CD4-positive, alpha-beta T cell (primary cell): ENCODE data around the gene ZNF385B. TPM values are rescaled to one million over a fixed set of nuclear protein-coding genes. Genes with fewer than 3 reads are reported as not detected.

Source experiments
- ATAC-seq: fragments of 200-7000 bp; cut with Tn5 transposase; one replicate; pipeline ENCODE4 v1.10.0; 2022; ENCODE audit warnings: mild to moderate bottlenecking; ENCODE audit not compliant: poor library complexity
- CTCF ChIA-PET: fragments of 350-600 bp; sonication (Branson Sonifier 250); formaldehyde crosslinking; loops from one replicate; lab custom pipeline; 2021; ENCODE audit warnings: antibody characterized with exemption, inconsistent platforms; lab: Charles Lee
- POLR2A ChIA-PET: fragments of 350-600 bp; sonication (Branson Sonifier 250); formaldehyde crosslinking; loops from one replicate; lab custom pipeline; 2021; ENCODE audit warnings: antibody characterized with exemption, inconsistent platforms; lab: Charles Lee
- DNase-seq, 14 experiments: peaks; one replicate each; pipeline ENCODE4 v3.0.0-alpha.2; 2013 to 2020; ENCODE audit warnings: mixed read lengths in 2 of 14
- H3K27ac ChIP-seq, 2 donors: one replicate each; pipeline versions ENCODE4 v1.5.1 to v1.7.0; 2013; ENCODE audit warnings: low read length in 2 of 2, low read depth in 1 of 2, mild to moderate bottlenecking in 1 of 2
- H3K27me3 ChIP-seq, 2 experiments: 1 replicate in 1 of 2; 2 replicates in 1 of 2; pipeline versions ENCODE4 v1.6.1 to v1.7.0; 2013; ENCODE audit warnings: low read length in 2 of 2, control low read depth in 1 of 2, mild to moderate bottlenecking in 1 of 2, moderate library complexity in 1 of 2; ENCODE audit not compliant: insufficient read depth in 2 of 2, control insufficient read depth in 1 of 2
- H3K36me3 ChIP-seq: one replicate; pipeline ENCODE4 v1.6.1; 2013; ENCODE audit warnings: low read length, control low read depth; ENCODE audit not compliant: insufficient read depth
- H3K4me1 ChIP-seq: one replicate; pipeline ENCODE4 v1.6.1; 2013; ENCODE audit warnings: low read length, control low read depth; ENCODE audit not compliant: insufficient read depth
- H3K4me3 ChIP-seq: one replicate; pipeline ENCODE4 v1.5.1; 2013; ENCODE audit warnings: mild to moderate bottlenecking, low read length, moderate library complexity
- H3K9me3 ChIP-seq, 2 experiments: 1 replicate in 1 of 2; 2 replicates in 1 of 2; pipeline versions ENCODE4 v1.6.1 to v1.7.0; 2013; ENCODE audit warnings: low read length in 2 of 2, mild to moderate bottlenecking in 2 of 2, control low read depth in 1 of 2, moderate library complexity in 1 of 2; ENCODE audit not compliant: control insufficient read depth in 1 of 2, insufficient read depth in 1 of 2
- H3K27ac Mint-ChIP-seq: one replicate; pipeline ENCODE4 v1.8.0; 2020; ENCODE audit warnings: mixed read lengths
- H3K27me3 Mint-ChIP-seq: one replicate; pipeline ENCODE4 v1.8.0; 2021; ENCODE audit warnings: mixed read lengths
- H3K36me3 Mint-ChIP-seq: one replicate; pipeline ENCODE4 v1.8.0; 2021; ENCODE audit warnings: low read depth, mixed read lengths
- H3K4me1 Mint-ChIP-seq: one replicate; pipeline ENCODE4 v1.8.0; 2021; ENCODE audit warnings: low read depth, mixed read lengths
- H3K4me3 Mint-ChIP-seq: one replicate; pipeline ENCODE4 v1.8.0; 2020; ENCODE audit warnings: mild to moderate bottlenecking, mixed read lengths
- H3K9me3 Mint-ChIP-seq: one replicate; pipeline ENCODE4 v1.8.0; 2020; ENCODE audit warnings: mixed read lengths
- intact Hi-C, 2 experiments: fragments of 100-400 bp; cut with DNase I in 1 of 2; cut with micrococcal nuclease in 1 of 2; formaldehyde crosslinking; loops; one replicate each; pipeline versions ENCODE4 v1.15.1 to v1.9.0; 2023 to 2025; cut with DNase I, micrococcal nuclease
- total RNA-seq, 174 experiments: library from RNA in 2 of 174; stranded (reverse) in 2 of 174; gene quantifications; one replicate each; pipeline ENCODE4 v1.2.3 and lab custom pipeline; 2021 to 2026
- TF ChIP-seq, protein P1 (sequence below): fragments of 200-600 bp; IDR thresholded peaks from one replicate; pipeline ENCODE4 v1.8.0; 2022; ENCODE audit warnings: antibody characterized with exemption, mild to moderate bottlenecking

Gene ZNF385B
- total RNA-seq, 2 experiments from 2014 or later, result not detected

DNA sequence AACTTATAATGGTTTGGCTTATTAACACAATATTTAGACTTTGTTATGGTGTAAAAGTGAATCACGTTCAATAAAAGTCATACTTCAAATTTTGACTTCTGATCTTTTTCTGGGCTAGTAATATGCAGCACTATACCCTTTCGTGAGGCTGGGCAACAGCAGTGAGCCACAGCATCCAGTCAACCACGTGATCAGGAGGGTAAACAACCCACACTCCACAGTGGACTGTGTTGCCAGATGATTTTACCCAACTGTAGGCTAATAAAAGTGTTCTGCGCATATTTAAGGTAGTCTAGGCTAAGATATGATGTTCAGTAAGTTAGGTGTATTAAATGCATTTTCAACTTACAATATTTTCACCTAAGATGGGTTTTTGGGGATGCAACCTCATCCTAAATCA lies 148.6 kb downstream of the ZNF385B start:
- Mint-ChIP-seq H3K27ac (no peak overlapping the region), H3K36me3 (no peaks in the 10 kb centered on the region), H3K9me3 (no peaks in the 10 kb centered on the region), H3K4me1 (no peaks in the 10 kb centered on the region), H3K27me3 (peaks cover 4% of the 10 kb centered on the region), H3K4me3 (no peak overlapping the region)
- CTCF ChIA-PET, result no interaction called here
- no peak overlapping the region for H3K4me3 ChIP-seq
- POLR2A ChIA-PET, result no interaction called here
- TF ChIP-seq, protein P1, sequence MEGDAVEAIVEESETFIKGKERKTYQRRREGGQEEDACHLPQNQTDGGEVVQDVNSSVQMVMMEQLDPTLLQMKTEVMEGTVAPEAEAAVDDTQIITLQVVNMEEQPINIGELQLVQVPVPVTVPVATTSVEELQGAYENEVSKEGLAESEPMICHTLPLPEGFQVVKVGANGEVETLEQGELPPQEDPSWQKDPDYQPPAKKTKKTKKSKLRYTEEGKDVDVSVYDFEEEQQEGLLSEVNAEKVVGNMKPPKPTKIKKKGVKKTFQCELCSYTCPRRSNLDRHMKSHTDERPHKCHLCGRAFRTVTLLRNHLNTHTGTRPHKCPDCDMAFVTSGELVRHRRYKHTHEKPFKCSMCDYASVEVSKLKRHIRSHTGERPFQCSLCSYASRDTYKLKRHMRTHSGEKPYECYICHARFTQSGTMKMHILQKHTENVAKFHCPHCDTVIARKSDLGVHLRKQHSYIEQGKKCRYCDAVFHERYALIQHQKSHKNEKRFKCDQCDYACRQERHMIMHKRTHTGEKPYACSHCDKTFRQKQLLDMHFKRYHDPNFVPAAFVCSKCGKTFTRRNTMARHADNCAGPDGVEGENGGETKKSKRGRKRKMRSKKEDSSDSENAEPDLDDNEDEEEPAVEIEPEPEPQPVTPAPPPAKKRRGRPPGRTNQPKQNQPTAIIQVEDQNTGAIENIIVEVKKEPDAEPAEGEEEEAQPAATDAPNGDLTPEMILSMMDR, result no peak
- no peaks in the 10 kb centered on the region for H3K9me3 ChIP-seq
- ATAC-seq, result no peak
- no peaks in the 10 kb centered on the region for H3K36me3 ChIP-seq
- no peaks in the 10 kb centered on the region for H3K27me3 ChIP-seq
- no peak for DNase-seq
- no peak overlapping the region for H3K27ac ChIP-seq
- H3K4me1 ChIP-seq, result no peaks in the 10 kb centered on the region
- intact Hi-C loops, result no loop called here

DNA sequence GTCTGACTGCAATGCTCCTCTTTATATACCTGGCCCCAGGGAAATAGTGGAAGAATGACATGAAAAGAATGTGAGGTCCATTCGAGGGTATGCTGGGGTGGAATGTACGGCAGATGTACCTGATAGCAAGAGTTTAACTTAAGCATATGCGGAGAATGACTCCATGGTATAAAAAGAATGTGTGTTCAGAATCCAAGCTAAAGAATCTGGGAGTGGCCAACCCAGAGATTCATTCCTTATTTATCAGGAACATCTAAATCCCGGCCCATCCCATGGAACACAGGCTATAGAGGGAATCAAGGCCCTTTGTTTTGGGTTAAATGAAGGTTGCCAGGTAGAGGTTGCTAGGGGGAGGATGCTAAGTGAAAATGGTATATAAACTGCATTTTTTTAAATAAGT lies 150.0 kb downstream of the ZNF385B start:
- intact Hi-C loops, result no loop called here
- Histone ChIP-seq H3K27ac (no peak overlapping the region), H3K36me3 (no peaks in the 10 kb centered on the region), H3K27me3 (no peaks in the 10 kb centered on the region), H3K4me1 (no peaks in the 10 kb centered on the region), H3K9me3 (no peaks in the 10 kb centered on the region), H3K4me3 (no peak overlapping the region)
- Mint-ChIP-seq H3K27me3 (peaks cover 4% of the 10 kb centered on the region), H3K4me3 (no peak overlapping the region), H3K36me3 (no peaks in the 10 kb centered on the region), H3K27ac (no peak overlapping the region), H3K9me3 (no peaks in the 10 kb centered on the region), H3K4me1 (no peaks in the 10 kb centered on the region)
- DNase-seq (no peak), ATAC-seq (no peak)
- CTCF ChIA-PET, result no interaction called here
- TF ChIP-seq, protein P1, result no peak
- POLR2A ChIA-PET, result no interaction called here

DNA sequence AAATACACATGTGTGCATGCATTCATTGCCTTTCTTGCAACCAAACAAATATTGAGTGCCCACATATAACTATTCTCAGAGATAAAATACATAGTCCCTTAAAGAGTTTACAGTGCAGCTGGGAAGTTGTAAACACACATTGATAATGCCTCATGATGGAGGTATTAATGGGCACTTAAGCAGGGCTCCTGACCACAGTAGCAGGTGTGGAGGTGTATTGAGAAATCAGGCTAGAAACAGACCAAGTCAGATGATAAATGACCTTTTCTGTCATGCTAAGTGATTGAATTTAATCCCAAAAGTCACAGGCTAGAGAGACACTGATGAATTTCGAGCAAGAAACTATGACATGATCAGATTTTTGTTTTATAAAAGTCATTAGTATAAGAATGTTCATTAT lies 157.7 kb downstream of the ZNF385B start:
- no peaks in the 10 kb centered on the region for H3K4me1 Mint-ChIP-seq
- POLR2A ChIA-PET, result no interaction called here
- H3K27me3 ChIP-seq, result no peaks in the 10 kb centered on the region
- DNase-seq, result no peak
- H3K36me3 Mint-ChIP-seq, result no peaks in the 10 kb centered on the region
- no peak overlapping the region for H3K4me3 ChIP-seq
- CTCF ChIA-PET, result no interaction called here
- intact Hi-C loops, result no loop called here
- no peaks in the 10 kb centered on the region for H3K9me3 Mint-ChIP-seq
- TF ChIP-seq, protein P1, result no peak
- no peaks in the 10 kb centered on the region for H3K36me3 ChIP-seq
- no peaks in the 10 kb centered on the region for H3K4me1 ChIP-seq
- no peak overlapping the region for H3K4me3 Mint-ChIP-seq
- H3K9me3 ChIP-seq, result no peaks in the 10 kb centered on the region
- ATAC-seq, result no peak
- peaks cover 6% of the 10 kb centered on the region for H3K27me3 Mint-ChIP-seq
- no peak overlapping the region for H3K27ac Mint-ChIP-seq
- H3K27ac ChIP-seq, result no peak overlapping the region
